HG03280 (cell line): ENCODE data around the gene MEI1.
"Not testable (repeated sequence)": the region's sequence is repeated elsewhere in the genome, so short reads cannot be mapped to it uniquely, and the experiment has no call there.

Experiments
- ATAC-seq: cut with Tn5 transposase; IDR thresholded peaks from one replicate; pipeline ENCODE4 v1.9.1; 2021; ENCODE audit warnings: mild to moderate bottlenecking, moderate library complexity; ENCODE audit not compliant: unreplicated experiment

The MEI1 gene

DNA sequence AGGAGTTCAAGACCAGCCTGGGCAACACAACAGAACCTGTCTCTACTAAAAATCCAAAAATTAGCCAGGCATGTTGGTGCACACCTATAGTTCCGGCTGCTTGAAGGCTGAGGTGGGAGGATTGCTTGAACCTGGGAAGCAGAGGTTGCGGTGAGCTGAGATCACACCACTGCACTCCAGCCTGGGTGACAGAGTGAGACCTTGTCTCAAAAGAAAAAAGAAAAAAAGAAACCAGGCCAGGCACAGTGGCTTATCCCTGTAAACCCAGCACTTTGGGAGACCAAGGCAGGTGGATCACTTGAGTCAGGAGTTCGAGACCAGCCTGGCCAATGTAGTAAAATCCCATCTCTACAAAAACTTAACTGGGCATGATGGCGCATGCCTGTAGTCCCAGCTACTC is 33.9 kb downstream of the MEI1 start:
- not testable (repeated sequence) for ATAC-seq

DNA sequence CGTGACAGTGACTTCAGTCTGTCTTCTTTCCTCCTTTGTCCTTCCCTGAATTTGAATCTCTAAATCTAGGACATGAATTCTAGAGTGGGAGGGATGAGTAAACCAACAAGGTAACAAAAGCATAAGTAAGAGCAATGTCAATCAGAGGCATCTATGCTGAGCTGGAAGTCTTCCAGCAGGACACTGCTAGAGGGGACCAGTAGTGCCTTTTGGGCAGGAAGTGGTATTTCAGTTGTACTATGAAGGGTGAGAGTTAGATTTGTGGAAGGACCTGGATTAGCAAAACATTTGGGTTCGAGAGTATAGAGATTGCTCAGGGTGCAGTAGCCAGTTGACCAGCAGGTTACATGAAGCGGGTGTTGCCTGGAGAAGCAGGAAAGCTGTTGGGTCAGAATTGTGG is 40.3 kb downstream of the MEI1 start:
- no peak for ATAC-seq

DNA sequence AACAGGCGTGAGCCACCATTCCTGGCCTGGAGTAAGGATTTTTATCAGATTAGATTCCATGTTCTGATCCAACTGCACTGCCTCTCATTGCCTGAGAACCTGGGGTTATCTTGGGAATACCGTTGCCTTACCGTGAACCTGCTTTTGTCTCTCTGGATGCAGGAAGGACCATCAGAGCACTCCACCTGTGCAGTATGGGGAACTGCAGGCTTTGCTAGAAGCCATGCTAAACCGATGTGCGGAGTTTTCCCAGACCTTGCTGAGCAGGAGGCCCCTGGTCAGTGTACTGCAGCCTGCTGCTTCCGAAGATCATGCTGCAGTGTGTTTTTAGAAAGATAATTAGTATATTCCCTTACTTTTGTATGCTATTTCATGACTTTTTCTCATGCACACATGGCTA is 43.6 kb downstream of the MEI1 start:
- no peak for ATAC-seq

DNA sequence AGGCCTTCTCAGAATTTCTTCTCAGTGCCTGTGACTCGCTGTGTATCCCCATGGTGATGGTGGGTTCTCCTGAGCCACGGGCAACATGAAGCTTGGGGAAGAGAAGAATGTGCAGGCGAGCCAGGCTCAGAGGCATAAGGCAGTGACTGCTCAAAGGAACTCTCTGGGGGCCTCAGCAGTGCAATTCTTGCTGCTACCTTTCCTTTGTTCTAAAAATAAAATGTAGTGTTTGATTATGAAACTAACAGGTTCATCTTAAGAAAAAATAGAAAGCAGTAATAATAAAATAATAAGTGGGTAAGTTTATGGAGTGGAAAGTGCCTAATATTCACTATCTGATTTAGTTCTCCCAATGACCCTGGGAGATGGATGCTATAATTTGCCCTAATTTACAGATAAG is 46.7 kb downstream of the MEI1 start:
- ATAC-seq: no peak

DNA sequence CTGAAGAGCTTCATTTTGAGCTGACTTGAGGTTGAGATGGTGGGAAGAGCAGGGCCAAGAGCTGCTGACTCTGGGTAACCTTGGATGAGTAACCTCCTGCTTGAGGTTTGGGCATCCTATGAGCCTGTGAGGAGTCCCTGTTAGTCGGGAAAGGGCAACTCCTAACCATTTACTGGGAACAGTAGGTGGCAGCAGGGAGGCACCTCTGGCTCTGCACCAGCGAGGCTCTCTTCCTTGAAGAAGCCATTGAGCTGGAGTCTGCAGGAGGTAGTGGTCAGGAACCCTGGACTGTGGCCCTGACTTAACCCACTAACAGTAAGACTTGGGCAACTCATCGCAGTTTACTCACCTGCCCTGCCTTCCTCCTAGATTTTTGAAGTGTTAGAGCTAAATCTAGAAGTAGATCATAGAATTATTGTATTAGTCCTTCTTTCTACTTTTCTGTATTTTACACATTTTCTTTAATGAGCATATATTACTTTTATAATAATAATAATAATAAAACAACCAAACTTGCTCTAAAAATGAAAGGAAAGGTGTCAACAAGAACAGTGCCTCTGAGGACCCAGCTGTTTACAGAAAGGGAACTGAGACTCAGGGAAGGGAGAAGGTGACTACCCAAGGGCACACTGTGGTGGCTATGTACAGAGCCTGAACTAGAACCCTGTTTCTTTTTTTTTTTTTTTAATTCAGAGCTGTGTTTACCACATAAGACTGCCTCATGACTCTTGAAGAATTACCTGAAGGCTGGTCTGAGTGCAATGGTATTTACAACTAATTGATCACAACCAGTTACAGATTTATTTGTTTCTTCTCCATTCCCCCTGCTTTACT is 47.5 kb downstream of the MEI1 start:
- ATAC-seq: peak; percentile 77

DNA sequence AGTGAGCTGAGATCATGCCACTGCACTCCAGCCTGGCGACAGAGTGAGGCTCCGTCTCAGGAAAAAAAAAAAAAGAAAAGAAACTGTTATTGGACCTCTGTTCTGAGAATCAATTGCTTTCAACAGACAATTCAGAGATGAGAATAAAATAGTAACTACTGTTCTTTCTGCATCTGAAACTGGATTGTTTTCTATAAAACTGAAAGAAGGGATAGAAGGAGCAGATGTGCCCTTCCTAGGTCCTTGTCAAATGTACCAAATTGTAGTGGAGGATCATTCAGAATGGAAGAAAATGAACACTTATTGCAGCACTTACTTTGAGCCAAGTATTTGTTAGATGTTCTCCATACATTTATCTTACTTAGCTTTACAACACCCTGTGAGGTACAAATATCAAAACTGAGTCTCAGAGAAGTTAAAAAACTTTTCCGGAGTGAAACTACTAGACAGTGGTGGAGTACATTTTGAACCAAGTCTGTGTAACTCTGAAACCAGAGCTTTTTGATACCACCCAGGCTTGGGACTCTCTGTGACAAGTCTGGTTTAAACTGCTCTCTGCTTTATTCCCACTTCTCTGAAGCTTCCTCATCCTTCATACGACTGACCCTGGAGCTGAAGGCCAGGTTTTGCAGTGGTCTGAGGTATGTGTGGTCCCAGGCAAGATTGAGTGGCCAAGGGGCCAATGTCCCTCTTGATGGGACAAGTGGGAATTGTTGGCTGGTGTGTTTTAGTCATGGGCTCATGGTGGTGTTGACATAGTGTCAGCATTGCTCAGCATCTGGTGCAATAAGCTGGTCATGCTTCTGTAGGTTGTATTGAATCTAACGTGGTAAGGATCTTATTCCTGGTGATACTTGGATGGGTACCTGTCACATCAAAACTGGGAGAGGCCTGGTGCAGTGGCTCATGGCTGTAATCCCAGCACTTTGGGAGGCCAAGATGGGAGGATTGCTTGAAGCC is 53.0 kb downstream of the MEI1 start:
- peak; percentile 58 for ATAC-seq

DNA sequence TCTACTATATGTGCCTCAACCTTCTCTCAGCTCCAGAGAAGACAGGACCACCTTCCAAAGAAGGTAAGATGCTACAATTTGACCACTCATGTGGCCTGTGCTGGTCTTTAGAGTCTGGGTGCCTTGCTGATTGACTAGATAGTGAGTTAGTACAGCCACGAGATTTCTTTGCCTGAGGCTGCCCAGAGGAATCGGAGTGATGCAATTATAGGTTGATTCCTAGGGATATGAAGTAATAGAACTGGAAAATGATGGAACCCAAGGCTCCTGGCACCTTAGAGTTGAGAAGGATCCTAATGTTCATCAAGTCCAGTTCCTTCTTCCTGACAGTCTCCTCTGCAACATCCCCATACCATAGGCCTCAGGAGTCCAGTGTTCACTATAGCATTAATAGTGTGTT is 54.7 kb downstream of the MEI1 start:
- ATAC-seq: no peak

DNA sequence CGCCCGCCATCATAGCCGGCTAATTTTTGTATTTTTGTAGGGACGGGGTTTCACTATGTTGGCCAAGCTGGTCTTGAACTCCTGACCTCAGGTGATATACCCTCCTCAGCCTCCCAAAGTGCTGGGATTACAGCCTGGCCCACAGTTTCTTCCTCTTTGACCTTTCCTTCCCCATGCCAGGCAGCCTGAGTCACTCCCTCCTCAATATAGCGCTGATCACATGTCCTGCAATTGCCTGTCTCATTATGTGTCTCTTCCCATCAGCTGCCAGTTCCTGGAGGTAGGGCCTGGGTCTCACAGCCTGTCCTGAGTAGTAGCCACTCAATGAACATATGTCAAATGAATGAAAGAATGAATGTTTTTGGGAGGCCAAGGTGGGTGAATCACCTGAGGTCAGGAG is 58.2 kb downstream of the MEI1 start:
- ATAC-seq: no peak

DNA sequence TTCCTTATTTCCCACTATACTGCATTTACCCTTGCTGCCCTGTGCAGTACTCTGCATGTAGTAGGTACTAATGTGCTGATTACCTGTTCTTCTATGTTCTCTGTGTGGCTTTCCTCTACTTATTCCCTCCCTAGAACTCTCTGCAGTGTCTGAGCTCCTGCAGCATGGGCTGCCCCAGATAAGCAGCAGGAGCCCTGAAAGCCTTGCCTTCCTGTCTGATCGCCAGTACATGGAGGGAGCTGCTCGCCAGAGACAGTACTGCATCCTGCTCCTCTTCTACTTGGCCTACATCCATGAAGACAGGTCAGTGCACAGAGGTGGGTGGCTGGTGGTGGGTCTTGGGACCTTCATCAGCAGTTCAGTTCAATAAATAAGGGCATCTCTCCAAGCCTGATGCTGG is 58.9 kb downstream of the MEI1 start:
- no peak for ATAC-seq

DNA sequence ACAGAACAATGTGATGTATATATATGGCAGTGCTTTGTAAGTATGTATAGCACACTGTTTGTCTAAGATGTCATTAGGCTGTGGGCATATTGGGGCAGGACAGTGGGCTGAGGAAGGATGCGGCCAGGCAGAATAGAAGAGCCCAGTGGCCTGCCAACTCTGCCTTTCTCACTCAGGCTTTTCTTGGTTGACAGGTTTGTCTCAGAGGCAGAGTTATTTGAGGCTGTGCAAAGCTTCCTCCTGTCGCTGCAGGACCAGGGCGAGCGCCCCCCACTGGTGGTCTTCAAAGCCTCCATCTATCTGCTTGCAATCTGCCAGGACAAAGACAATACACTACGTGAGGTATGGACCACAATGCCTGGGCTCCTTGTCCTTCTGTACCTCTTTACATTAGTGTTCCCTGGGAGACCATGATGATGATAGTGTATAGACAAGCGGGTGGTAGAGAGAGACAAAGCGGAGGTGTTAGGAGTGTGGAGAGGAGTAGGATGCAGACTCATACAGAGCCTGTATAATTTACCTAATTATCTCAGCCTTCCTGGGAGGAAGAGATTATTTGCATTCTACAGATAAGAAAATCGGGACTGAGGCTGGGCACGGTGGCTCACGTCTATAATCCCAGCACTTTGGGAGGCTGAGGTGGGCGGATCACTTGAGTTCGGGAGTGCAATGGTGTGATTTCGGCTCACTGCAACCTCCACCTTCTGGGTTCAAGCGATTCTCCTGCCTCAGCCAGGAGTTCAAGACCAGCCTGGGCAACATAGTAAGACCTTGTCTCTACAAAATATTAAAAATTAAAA is 63.9 kb downstream of the MEI1 start:
- ATAC-seq: no peak

DNA sequence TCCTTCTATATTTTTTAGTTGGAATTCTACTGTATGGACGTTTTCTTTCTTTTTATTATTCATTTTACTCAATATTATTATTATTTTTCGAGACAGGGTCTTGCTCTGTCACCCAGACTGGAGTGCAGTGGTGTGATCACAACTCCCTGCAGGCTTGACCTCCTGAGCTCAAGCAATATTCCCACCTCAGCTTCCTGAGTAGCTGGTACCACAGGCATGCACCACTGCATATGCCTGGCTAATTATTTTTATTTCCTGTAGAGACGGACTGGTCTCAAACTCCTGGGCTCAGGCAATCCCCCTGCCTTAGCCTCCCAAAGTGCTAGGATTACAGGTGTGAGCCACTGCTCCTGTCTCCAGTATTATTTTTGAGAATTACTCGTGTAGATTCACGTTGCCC is 67.2 kb downstream of the MEI1 start:
- no peak for ATAC-seq

DNA sequence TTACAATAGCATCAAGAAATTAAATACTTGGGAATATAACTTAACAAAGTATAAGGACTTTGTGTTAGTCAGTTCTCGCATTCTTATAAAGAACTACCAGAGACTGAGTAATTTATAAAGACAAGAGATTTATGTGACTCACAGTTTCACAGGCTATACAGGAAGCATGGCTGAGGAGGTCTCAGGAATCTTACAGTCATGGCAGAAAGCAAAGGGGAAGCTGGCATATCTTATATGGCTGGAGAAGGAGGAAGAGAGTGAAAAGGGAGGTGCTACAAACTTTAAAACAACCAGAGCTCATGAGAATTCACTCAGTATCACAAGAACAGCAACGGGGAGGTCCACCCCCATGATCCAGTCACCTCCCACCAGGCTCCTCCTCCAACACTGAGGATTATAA is 69.1 kb downstream of the MEI1 start:
- no peak for ATAC-seq

DNA sequence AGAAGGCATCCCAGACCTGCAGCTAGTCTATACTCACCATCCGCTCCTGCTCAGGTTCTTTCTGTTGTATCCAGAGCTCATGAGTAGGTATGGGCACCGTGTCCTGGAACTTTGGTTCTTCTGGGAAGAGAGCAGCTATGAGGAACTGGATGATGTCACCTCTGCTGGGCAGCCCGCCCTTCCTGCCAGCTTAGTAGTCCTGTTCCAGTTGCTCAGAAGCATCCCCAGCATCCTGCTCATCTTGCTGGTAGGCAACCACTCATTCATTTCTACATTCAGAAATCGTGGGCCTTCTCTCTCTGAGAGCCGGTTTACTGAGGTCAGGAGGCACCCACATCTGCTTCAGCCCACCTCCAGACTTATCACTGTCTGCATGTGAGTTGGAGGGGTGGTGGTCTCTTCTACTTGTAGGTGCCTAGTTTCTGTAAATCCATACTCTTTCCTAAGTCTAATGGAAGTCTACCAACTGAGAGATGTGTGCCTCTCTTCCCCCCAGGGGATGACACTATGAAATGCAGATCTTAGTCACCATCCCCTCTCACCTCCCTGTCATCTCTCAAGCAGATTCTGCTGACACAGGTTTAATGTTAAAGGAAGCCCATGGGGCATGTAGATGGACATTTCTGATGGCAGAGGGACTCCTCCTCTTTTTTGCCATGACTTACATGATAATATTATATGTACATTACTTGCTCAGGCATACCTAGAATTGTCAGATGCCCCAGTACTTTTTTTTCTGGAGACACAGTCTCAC is 71.6 kb downstream of the MEI1 start:
- no peak for ATAC-seq

DNA sequence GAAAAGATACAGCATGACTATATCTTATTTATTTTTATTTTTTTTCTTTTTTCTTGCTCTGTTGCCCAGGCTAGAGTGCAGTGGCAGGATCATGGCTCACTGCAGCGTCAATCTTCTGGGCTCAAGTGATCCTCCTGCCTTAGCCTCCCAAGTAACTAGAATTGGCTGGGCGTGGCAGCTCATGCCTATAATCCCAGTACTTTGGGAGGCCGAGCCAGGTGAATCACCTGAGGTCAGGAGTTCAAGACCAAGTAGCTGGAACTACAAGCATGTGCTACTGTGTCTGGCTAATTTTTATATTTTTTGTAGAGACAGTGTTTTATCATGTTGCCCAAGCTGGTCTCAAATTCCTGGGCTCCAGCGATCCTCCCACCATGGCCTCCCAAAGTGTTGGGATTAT is 72.9 kb downstream of the MEI1 start:
- ATAC-seq: no peak

DNA sequence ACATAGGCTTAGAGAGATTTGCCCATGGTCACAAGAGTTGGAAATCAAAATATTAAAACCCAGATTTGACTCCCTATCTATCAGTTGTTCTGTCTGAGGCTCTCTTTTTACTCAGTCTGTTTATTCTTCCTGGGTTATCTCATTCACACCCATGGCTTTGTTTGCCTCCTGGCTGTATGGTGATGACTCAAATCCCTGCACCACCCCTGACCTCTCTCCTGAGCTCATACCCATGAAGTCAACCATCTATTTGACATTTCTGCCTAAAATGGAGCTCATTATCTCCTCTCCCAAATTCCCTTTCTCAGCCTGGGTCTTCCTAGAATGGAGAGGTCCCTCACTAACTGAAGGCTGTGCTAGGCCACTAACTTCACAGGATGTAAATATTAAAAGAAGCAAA is 73.3 kb downstream of the MEI1 start:
- no peak for ATAC-seq

DNA sequence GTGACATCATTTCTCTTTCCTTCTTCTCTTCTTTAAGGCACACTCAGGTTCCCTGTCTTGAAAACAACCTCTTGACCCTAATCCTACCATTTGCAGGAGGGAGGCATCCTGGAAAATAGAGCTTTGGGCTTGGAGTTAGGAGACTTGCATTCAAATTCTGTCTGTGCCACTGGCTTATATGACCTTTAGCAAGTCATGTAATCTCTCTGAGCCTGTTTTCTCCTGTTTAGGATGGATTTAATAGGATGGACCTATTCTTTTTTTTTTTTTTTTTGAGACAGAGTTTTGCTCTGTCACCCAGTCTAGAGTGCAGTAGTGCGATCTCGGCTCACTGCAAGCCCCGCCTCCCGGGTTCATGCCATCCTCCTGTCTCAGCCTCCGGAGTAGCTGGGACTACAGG is 76.0 kb downstream of the MEI1 start:
- no peak for ATAC-seq

DNA sequence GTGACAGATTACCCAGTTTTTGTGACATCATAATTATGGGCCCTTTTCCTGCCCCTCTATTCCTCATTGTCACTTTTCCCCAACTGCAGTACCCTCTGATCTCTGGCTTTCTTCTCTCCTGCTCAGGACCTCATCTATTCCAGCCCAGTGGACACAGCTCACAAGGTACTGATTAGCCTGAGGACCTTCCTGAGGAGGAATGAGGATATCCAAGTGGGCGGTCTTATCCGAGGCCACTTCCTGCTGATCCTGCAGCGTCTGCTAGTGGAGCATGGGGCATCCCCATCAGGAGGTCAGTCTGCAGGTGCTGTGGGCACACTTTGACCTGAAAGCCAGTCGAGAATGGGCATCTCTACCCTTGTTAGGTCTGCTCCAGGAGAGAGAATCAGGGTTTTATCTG is 76.7 kb downstream of the MEI1 start:
- ATAC-seq: no peak

DNA sequence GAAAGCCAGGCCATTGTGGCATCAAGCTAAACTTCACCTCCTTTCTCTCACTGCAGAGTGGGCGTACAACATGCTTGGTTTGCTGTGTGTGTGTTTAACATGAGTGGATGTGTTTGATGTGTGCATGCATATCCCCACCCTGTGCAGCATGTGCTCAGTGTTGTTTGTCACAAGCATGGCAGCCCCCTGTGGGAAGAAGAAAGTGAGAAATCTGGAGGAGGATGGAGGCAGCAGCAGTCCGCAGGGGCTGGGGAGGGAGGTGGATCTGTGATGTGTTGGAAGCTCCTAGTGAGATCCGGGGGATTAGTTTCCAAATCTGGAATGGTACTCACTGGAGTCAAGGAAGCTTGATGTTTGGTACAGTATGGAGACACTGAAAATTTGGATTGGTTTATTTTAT is 77.1 kb downstream of the MEI1 start:
- ATAC-seq: no peak

DNA sequence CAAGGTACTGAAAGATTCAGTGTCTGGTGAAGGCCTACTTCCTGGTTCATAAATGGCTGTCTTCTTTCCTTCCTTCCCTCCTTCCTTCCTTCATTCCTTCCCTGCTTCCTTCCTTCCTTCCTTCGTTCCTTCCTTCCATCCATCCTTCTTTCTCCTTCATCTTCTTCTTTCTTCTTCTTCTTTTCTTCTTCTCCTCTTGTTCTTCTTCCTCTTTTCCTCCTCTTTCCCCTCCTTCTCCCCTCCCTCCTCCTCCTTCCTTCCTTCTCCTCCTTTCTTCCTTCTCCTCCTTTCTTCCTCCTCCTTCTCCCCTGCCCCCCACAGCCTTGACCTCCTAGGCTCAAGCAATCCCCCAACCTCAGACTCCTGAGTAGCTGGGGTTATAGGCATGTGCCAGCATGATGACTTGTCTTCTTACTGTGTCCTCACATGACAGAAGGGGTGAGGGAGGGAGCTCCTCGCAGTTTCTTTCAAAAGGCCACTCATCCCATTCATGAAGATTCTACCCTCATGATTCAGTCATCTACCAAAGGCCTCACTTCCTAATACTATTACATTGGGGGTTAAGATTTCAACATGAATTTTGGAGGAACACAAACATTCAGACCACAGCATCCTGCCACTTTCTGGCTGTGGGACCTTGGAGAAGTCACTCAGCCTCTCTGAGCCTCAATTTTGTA is 78.6 kb downstream of the MEI1 start:
- ATAC-seq: no peak

DNA sequence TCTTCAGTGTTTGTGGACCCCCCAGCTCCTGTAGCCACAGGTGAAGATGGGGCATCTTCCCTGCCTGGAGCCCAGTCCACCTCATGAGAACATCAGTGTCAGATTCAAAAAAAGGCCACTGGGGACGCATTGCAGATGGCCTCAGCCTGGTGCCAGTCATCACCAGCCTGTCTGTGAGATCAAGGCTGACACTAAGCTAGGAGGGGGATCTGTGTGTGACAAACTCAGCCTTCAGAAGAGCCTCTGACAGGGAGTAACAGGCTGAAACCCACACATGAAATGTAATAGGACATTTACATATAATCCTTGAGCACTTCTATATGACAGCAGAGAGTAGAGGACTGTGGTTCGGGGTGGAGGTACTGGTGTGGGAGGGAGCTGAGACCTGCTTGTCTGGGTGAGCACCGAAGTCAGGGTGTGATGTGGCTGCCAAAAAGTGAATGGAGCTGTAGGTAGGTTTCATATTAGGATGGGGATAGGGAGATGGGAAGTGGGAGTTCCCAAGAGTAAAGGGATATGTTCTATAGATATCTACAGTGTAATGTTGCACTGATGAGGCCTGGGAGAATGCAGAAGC is 80.7 kb downstream of the MEI1 start:
- ATAC-seq: no peak
